Parathyroid adenoma (tissue), 2 donors: Measurements from ENCODE around the gene SPEG.

ENCODE experiments used
- H2AFZ ChIP-seq: fragments of 300-600 bp; sonication (generic); one replicate; pipeline ENCODE4 v1.7.0; 2017; ENCODE audit warnings: antibody characterized with exemption, mild to moderate bottlenecking
- H3K27ac ChIP-seq: fragments of 300-600 bp; sonication (generic); one replicate; pipeline ENCODE4 v1.7.0; 2017
- H3K27me3 ChIP-seq: fragments of 300-600 bp; sonication (generic); one replicate; pipeline ENCODE4 v1.7.0; 2017; ENCODE audit warnings: low read length; ENCODE audit not compliant: control insufficient read depth, insufficient read depth
- H3K36me3 ChIP-seq: fragments of 300-600 bp; sonication (generic); one replicate; pipeline ENCODE4 v1.7.0; 2017; ENCODE audit warnings: low read length; ENCODE audit not compliant: control insufficient read depth, insufficient read depth
- H3K4me1 ChIP-seq: fragments of 300-600 bp; sonication (generic); one replicate; pipeline ENCODE4 v1.7.0; 2017; ENCODE audit warnings: control low read depth
- H3K4me2 ChIP-seq: fragments of 300-600 bp; sonication (generic); one replicate; pipeline ENCODE4 v1.7.0; 2017; ENCODE audit warnings: low read length
- H3K4me3 ChIP-seq: fragments of 300-600 bp; sonication (generic); one replicate; pipeline ENCODE4 v1.7.0; 2017; ENCODE audit warnings: low read depth, low read length
- H3K79me2 ChIP-seq: fragments of 300-600 bp; sonication (generic); one replicate; pipeline ENCODE4 v1.7.0; 2017; ENCODE audit warnings: control low read depth
- H3K9ac ChIP-seq: fragments of 300-600 bp; sonication (generic); one replicate; pipeline ENCODE4 v1.7.0; 2017; ENCODE audit warnings: mild to moderate bottlenecking
- H3K9me3 ChIP-seq: fragments of 300-600 bp; sonication (generic); one replicate; pipeline ENCODE4 v1.7.0; 2017; ENCODE audit warnings: low read length; ENCODE audit not compliant: control insufficient read depth
- CTCF ChIP-seq: fragments of 300-600 bp; sonication (generic); IDR thresholded peaks from one replicate; pipeline ENCODE4 v1.7.0; 2017; ENCODE audit warnings: antibody characterized with exemption, mild to moderate bottlenecking
- donor health status: primary hyperparathyroidism.

The SPEG gene

GRCh38 chr2:219420687-219421086, 14.0 kb upstream of the SPEG start:
- Histone ChIP-seq H3K4me3 (no peak overlapping the region), H2AFZ (no peak overlapping the region), H3K4me1 (no peaks in the 10 kb centered on the region), H3K9me3 (no peaks in the 10 kb centered on the region), H3K9ac (no peak overlapping the region), H3K27me3 (no peaks in the 10 kb centered on the region), H3K79me2 (no peaks in the 10 kb centered on the region), H3K27ac (no peak overlapping the region), H3K4me2 (no peak overlapping the region), H3K36me3 (no peaks in the 10 kb centered on the region)
- no peak for TF ChIP-seq CTCF

- Histone ChIP-seq H2AFZ (no peak overlapping the region), H3K27ac (no peak overlapping the region), H3K27me3 (no peaks in the 10 kb centered on the region), H3K4me2 (no peak overlapping the region), H3K9me3 (no peaks in the 10 kb centered on the region), H3K9ac (no peak overlapping the region), H3K4me3 (no peak overlapping the region), H3K36me3 (no peaks in the 10 kb centered on the region), H3K79me2 (no peaks in the 10 kb centered on the region), H3K4me1 (no peaks in the 10 kb centered on the region)
- TF ChIP-seq CTCF: no peak
Measured at GRCh38 chr2:219421323-219421722, 13.3 kb upstream of the SPEG start.

GRCh38 chr2:219422952-219423534, 11.6 kb upstream of the SPEG start:
- Histone ChIP-seq H2AFZ (no peak overlapping the region), H3K27ac (no peak overlapping the region), H3K79me2 (no peaks in the 10 kb centered on the region), H3K9ac (no peak overlapping the region), H3K4me3 (no peak overlapping the region), H3K27me3 (no peaks in the 10 kb centered on the region), H3K4me1 (no peaks in the 10 kb centered on the region), H3K36me3 (no peaks in the 10 kb centered on the region), H3K4me2 (no peak overlapping the region), H3K9me3 (no peaks in the 10 kb centered on the region)
- no peak for TF ChIP-seq CTCF

- no peaks in the 10 kb centered on the region for H3K9me3 ChIP-seq
- H3K4me1 ChIP-seq: no peaks in the 10 kb centered on the region
- H3K36me3 ChIP-seq: no peaks in the 10 kb centered on the region
- no peak overlapping the region for H3K4me3 ChIP-seq
- no peak overlapping the region for H2AFZ ChIP-seq
- no peaks in the 10 kb centered on the region for H3K27me3 ChIP-seq
- no peak overlapping the region for H3K27ac ChIP-seq
- TF ChIP-seq CTCF: no peak
- H3K79me2 ChIP-seq: no peaks in the 10 kb centered on the region
- no peak overlapping the region for H3K9ac ChIP-seq
- no peak overlapping the region for H3K4me2 ChIP-seq
Measured at GRCh38 chr2:219423652-219424377, 10.8 kb upstream of the SPEG start.
